ENCODE data around the gene IP6K1.

Gene IP6K1

DNA sequence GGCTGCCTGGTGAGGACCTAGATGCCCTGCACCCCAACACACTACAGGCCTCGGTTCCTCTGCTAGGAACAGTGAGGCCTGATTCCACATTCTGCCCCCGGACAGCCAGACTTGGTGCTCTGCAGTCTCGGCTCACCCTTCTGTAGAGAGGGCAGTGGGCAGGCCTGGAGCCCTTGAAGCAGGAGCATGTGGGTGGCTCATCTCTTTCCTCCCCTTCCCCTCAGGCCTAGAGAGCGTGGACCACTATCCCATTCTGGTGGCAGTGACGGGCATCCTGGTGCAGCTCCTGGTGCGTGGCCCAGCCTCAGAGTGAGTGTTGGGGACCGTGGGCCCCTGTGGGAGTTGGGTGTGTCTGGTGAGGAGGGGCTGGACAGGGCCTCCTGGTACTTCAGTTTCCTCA lies 70.2 kb downstream of the IP6K1 start:
- TF ChIP-seq, protein P1, sequence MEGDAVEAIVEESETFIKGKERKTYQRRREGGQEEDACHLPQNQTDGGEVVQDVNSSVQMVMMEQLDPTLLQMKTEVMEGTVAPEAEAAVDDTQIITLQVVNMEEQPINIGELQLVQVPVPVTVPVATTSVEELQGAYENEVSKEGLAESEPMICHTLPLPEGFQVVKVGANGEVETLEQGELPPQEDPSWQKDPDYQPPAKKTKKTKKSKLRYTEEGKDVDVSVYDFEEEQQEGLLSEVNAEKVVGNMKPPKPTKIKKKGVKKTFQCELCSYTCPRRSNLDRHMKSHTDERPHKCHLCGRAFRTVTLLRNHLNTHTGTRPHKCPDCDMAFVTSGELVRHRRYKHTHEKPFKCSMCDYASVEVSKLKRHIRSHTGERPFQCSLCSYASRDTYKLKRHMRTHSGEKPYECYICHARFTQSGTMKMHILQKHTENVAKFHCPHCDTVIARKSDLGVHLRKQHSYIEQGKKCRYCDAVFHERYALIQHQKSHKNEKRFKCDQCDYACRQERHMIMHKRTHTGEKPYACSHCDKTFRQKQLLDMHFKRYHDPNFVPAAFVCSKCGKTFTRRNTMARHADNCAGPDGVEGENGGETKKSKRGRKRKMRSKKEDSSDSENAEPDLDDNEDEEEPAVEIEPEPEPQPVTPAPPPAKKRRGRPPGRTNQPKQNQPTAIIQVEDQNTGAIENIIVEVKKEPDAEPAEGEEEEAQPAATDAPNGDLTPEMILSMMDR (conservative IDR thresholded peaks at IDR 0.05), result no peak
- no peak overlapping the region for H3K27ac ChIP-seq

DNA sequence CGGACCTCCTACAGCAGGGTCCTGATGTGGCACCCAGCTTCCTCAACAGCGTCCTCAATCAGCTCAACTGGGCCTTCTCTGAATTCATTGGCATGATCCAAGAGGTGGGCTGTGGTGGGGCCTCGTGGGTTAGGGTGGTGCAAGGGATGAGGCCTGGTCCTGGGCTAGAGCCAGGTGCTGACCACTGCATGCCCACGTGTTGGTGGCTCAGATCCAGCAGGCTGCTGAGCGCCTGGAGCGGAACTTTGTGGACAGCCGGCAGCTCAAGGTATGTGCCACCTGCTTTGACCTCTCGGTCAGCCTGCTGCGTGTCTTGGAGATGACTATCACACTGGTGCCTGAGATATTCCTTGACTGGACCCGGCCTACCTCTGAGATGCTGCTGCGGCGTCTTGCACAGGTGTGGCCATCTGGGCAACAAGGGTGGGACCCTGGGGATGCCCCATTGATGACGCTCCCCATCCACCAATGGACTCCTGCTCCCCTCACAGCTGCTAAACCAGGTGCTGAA lies 70.7 kb downstream of the IP6K1 start:
- no peak overlapping the region for H3K27ac ChIP-seq
- TF ChIP-seq, protein P1 (conservative IDR thresholded peaks at IDR 0.05), result no peak

DNA sequence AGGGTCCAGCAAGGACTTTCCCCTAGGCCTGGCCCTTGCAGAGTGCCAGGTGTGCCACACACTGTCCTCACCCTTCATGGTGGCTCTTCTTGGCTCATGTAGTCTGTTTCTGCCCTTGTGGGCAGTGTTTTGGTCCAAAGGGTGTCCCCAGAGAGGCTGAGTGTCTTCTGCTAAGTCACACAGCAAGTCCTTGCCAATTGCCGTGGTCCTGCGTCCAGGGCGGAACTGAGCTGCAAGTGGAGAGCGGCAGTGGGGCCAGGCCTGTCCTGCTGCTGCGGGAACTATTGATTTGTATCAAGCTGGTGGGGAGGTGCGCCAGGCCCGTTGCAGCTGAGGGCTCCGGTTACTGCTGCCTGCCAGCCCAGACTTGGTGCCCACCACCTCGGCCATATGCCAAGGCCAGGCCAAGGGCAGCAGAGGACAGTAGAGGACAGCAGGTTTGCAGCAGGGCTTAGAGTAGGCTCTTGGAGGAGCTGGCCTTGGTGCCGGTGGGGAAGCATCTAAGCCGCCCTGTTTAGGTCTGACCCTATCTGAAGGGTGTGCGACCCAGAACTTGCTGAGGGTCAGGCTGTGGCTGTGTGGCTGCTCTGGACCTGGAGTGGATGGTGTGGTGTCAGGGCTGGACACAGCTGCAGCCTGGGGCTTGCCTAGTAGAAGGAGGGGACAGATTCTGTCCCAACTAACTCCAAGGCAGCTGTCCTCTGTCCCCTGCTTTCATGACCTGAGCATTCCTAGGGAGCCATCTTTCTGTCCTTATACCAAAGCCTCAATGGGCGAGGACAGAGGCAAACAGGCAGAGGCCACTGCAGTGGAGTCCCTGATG lies 71.4 kb downstream of the IP6K1 start:
- TF ChIP-seq, protein P1 (conservative IDR thresholded peaks at IDR 0.05), result no peak
- H3K27ac ChIP-seq, result no peak overlapping the region

DNA sequence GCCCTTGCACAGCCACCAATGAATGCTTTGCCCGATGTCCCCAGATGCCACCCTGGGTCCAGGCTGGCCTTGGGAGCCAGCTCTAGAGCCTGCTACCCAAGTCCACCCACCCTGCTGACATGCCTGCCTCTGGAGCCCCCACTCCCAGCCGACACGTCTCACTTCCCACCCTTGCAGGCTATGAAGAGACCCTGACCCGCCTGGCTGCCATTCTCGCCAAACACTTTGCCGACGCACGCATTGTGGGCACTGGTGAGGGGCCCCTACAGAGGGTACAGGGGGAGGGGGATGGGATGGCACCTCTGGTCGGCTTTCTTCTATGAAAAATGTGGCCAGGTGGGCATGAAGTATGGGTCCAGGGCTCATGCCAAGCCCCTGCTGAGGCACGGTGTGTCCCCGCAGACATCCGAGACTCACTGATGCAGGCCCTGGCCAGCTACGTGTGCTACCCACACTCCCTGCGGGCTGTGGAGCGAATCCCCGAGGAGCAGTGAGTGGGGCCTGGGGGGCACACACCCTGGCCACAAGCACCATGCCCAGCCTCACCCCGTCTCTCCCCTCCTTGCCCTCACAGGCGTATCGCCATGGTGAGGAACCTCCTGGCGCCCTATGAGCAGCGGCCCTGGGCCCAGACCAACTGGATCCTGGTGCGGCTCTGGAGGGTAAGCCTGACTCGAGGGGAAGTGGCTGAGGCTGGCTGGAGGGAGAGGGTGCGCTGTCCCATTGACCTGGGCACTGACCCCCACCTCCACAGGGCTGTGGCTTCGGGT lies 72.8 kb downstream of the IP6K1 start:
- no peak overlapping the region for H3K27ac ChIP-seq
- TF ChIP-seq, protein P1 (conservative IDR thresholded peaks at IDR 0.05), result no peak

DNA sequence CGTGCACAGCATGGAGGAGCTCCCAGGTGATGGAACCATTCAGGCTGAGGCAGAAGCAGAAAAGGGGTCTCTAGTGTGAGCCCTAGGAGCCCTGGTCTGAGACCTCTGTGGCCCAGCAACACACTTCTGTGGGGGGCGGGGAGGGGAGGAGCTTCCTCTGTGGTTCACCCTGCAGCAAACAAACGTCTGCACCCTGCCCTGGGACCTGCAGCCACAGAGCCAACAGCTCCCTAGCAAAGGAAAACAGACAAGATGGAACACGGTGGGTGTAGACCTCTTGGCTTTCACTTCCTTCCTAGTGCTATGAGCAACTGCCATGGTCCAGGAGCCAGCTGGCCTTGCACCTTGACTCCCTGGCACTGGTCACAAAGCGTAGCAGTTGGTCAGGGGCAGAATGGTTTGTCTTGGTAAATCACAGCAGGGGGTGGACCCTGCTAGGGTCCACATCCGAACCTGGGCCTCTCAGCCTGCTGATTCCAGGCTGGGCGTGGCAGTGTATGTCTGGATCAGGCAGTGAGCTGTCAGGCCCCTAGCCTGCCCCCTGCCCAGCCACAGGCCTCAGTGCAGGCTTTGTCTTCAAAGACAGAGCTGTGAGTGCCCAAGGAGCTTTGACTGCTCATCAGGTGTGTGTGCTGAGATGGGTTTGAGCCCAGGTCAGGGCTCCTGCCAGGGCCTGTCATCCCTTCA lies 73.6 kb downstream of the IP6K1 start:
- no peak overlapping the region for H3K27ac ChIP-seq
- TF ChIP-seq, protein P1 (conservative IDR thresholded peaks at IDR 0.05), result no peak

DNA sequence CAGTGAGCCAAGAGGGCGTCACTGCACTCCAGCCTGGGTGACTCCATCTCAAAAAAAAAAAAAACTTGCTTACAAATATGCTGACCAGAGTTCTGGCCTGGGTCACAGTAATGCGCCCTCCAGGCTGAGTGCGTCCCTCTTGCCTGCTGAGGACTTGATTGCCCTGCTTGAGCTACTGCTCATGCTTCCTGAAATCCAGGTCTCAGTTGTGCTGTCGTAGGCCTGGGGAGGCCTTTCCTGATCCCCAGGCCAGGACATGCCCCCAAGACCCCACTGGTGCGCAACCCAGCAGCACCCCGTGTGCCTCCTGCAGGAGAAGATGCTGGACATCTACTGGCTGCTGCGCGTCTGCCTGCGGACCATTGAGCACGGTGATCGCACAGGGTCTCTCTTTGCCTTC lies 74.2 kb downstream of the IP6K1 start:
- no peak overlapping the region for H3K27ac ChIP-seq
- TF ChIP-seq, protein P1 (conservative IDR thresholded peaks at IDR 0.05), result no peak

DNA sequence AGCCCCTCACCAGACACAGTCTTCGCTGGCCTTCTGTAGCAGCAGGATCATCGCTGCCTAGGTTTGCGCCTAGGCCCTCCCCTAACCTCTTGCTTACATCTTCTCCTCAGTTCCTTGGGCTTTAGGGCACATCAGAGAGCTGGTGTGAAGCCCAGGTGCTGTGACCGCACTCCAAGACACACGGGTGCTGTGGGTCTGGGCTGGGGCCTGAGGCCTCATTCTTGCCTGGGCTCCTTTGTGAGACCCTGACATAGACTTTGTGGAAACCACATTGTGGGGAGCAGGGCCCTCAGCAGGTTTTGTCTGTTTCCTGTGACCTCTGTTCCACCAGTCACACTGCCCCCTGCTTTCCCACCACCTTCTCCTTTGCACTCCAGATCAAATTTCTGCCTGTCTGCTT lies 74.9 kb downstream of the IP6K1 start:
- TF ChIP-seq, protein P1 (conservative IDR thresholded peaks at IDR 0.05), result no peak
- H3K27ac ChIP-seq, result no peak overlapping the region

Data from VCaP (cell line).